HEK293 (cell line): Measurements from ENCODE around the gene ALLC.
"Not testable (repeated sequence)": the region's sequence is repeated elsewhere in the genome, so short reads cannot be mapped to it uniquely, and the experiment has no call there.

Experiments
- KLF16 ChIP-seq: fragments of 450-650 bp; formaldehyde crosslinking; IDR thresholded peaks from 2 replicates; pipeline ENCODE4 v1.5.1; 2017; ENCODE audit warnings: missing biosample characterization, missing genetic modification characterization
- ZNF138 ChIP-seq: fragments of 450-650 bp; formaldehyde crosslinking; IDR thresholded peaks from 2 replicates; pipeline ENCODE4 v1.5.1; 2016; ENCODE audit warnings: missing biosample characterization, missing genetic modification characterization, borderline replicate concordance
- ZNF302 ChIP-seq: fragments of 450-650 bp; formaldehyde crosslinking; IDR thresholded peaks from 2 replicates; pipeline ENCODE4 v1.5.1; 2016; ENCODE audit warnings: missing biosample characterization, missing genetic modification characterization, low read depth
- TF ChIP-seq, protein P1 (sequence below): fragments of 450-650 bp; formaldehyde crosslinking; IDR thresholded peaks from 2 replicates; pipeline ENCODE4 v1.5.1; 2016; ENCODE audit warnings: missing biosample characterization, missing genetic modification characterization
- TF ChIP-seq, protein P2 (sequence below): fragments of 450-650 bp; formaldehyde crosslinking; IDR thresholded peaks from 2 replicates; pipeline ENCODE4 v1.5.1; 2016; ENCODE audit warnings: missing biosample characterization, missing genetic modification characterization
- TF ChIP-seq, protein P3 (sequence below): fragments of 450-650 bp; formaldehyde crosslinking; IDR thresholded peaks from 2 replicates; pipeline ENCODE4 v1.5.1; 2016; ENCODE audit warnings: missing biosample characterization, missing genetic modification characterization

DNA sequence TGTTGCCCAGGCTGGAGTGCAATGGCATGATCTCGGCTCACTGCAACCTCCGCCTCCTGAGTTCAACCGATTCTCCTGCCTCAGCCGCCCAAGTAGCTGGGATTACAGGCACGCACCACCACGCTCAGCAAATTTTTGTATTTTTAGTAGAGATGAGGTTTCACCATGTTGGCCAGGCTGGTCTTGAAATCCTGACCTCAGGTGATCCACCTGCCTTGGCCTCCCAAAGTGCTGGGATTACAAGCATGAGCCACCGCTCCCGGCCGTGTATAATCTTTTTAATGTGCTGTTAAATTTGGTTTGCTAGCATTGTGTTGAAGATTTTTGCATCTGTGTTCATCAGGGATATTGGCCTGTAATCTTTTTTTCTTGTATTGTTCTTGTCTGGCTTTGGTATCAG is 38.3 kb upstream of the ALLC start:
- not testable (repeated sequence) for TF ChIP-seq ZNF302, KLF16, ZNF138
- TF ChIP-seq, protein P1, sequence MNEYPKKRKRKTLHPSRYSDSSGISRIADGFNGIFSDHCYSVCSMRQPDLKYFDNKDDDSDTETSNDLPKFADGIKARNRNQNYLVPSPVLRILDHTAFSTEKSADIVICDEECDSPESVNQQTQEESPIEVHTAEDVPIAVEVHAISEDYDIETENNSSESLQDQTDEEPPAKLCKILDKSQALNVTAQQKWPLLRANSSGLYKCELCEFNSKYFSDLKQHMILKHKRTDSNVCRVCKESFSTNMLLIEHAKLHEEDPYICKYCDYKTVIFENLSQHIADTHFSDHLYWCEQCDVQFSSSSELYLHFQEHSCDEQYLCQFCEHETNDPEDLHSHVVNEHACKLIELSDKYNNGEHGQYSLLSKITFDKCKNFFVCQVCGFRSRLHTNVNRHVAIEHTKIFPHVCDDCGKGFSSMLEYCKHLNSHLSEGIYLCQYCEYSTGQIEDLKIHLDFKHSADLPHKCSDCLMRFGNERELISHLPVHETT (tag by site-specific recombination), result not testable (repeated sequence)
- TF ChIP-seq, protein P2, sequence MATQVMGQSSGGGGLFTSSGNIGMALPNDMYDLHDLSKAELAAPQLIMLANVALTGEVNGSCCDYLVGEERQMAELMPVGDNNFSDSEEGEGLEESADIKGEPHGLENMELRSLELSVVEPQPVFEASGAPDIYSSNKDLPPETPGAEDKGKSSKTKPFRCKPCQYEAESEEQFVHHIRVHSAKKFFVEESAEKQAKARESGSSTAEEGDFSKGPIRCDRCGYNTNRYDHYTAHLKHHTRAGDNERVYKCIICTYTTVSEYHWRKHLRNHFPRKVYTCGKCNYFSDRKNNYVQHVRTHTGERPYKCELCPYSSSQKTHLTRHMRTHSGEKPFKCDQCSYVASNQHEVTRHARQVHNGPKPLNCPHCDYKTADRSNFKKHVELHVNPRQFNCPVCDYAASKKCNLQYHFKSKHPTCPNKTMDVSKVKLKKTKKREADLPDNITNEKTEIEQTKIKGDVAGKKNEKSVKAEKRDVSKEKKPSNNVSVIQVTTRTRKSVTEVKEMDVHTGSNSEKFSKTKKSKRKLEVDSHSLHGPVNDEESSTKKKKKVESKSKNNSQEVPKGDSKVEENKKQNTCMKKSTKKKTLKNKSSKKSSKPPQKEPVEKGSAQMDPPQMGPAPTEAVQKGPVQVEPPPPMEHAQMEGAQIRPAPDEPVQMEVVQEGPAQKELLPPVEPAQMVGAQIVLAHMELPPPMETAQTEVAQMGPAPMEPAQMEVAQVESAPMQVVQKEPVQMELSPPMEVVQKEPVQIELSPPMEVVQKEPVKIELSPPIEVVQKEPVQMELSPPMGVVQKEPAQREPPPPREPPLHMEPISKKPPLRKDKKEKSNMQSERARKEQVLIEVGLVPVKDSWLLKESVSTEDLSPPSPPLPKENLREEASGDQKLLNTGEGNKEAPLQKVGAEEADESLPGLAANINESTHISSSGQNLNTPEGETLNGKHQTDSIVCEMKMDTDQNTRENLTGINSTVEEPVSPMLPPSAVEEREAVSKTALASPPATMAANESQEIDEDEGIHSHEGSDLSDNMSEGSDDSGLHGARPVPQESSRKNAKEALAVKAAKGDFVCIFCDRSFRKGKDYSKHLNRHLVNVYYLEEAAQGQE (tag by site-specific recombination), result not testable (repeated sequence)
- TF ChIP-seq, protein P3, sequence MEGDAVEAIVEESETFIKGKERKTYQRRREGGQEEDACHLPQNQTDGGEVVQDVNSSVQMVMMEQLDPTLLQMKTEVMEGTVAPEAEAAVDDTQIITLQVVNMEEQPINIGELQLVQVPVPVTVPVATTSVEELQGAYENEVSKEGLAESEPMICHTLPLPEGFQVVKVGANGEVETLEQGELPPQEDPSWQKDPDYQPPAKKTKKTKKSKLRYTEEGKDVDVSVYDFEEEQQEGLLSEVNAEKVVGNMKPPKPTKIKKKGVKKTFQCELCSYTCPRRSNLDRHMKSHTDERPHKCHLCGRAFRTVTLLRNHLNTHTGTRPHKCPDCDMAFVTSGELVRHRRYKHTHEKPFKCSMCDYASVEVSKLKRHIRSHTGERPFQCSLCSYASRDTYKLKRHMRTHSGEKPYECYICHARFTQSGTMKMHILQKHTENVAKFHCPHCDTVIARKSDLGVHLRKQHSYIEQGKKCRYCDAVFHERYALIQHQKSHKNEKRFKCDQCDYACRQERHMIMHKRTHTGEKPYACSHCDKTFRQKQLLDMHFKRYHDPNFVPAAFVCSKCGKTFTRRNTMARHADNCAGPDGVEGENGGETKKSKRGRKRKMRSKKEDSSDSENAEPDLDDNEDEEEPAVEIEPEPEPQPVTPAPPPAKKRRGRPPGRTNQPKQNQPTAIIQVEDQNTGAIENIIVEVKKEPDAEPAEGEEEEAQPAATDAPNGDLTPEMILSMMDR, result not testable (repeated sequence)
